GF-D8 (cell line): ENCODE measurements around the gene IZUMO2.
"Not testable (repeated sequence)": the region's sequence is repeated elsewhere in the genome, so short reads cannot be mapped to it uniquely, and the experiment has no call there.

ENCODE experiments used
- DNase-seq: peaks from one replicate; lab custom pipeline; 2025; lab: John Stamatoyannopoulos, UW

IZUMO2 gene

GRCh38 chr19:50184196-50184595 lies 21.1 kb upstream of the IZUMO2 start:
- DNase-seq, result no peak

GRCh38 chr19:50181121-50181520 lies 18.0 kb upstream of the IZUMO2 start:
- no peak for DNase-seq

GRCh38 chr19:50178859-50179537 lies 15.9 kb upstream of the IZUMO2 start:
- DNase-seq, result no peak

- DNase-seq, result no peak
These were observed 15.2 kb upstream of the IZUMO2 start for GRCh38 chr19:50178320-50178719.

GRCh38 chr19:50176775-50177174 lies 13.7 kb upstream of the IZUMO2 start:
- DNase-seq, result no peak

- no peak for DNase-seq
These were observed 12.8 kb upstream of the IZUMO2 start for GRCh38 chr19:50175924-50176323.

GRCh38 chr19:50174100-50174793 lies 11.2 kb upstream of the IZUMO2 start:
- no peak for DNase-seq

GRCh38 chr19:50173127-50173526 lies 10.0 kb upstream of the IZUMO2 start:
- no peak for DNase-seq

GRCh38 chr19:50172726-50173125 lies 9.6 kb upstream of the IZUMO2 start:
- no peak for DNase-seq

- no peak for DNase-seq
These were observed 8.7 kb upstream of the IZUMO2 start for GRCh38 chr19:50171752-50172151.

GRCh38 chr19:50167314-50167721 lies 4.2 kb upstream of the IZUMO2 start:
- DNase-seq, result no peak

- no peak for DNase-seq
These were observed 4.0 kb downstream of the IZUMO2 start for GRCh38 chr19:50159078-50159477.

- no peak for DNase-seq
These were observed 4.5 kb downstream of the IZUMO2 start for GRCh38 chr19:50158577-50158976.

GRCh38 chr19:50155520-50156109 lies 7.5 kb downstream of the IZUMO2 start:
- no peak for DNase-seq

- DNase-seq, result no peak
These were observed 8.6 kb downstream of the IZUMO2 start for GRCh38 chr19:50154529-50154928.

GRCh38 chr19:50152578-50152977 lies 10.5 kb downstream of the IZUMO2 start:
- DNase-seq, result no peak

GRCh38 chr19:50148528-50148927 lies 14.6 kb downstream of the IZUMO2 start:
- DNase-seq, result no peak

GRCh38 chr19:50147462-50148423 lies 15.3 kb downstream of the IZUMO2 start:
- no peak for DNase-seq

- DNase-seq, result not testable (repeated sequence)
These were observed 21.2 kb downstream of the IZUMO2 start for GRCh38 chr19:50141921-50142320.

GRCh38 chr19:50140118-50140845 lies 22.8 kb downstream of the IZUMO2 start:
- not testable (repeated sequence) for DNase-seq

GRCh38 chr19:50136603-50137365 lies 26.3 kb downstream of the IZUMO2 start:
- DNase-seq, result not testable (repeated sequence)
